PC-3 (cell line): ENCODE results near the gene TAF11. TPM values are rescaled to one million over a fixed set of nuclear protein-coding genes. Genes with fewer than 3 reads are reported as not detected.
A peak's percentile ranks its signal among the peaks of the same experiment; 100 is the strongest.
"Not testable (repeated sequence)": the region's sequence is repeated elsewhere in the genome, so short reads cannot be mapped to it uniquely, and the experiment has no call there.

Source experiments
- ATAC-seq: fragments of 200-7000 bp; cut with Tn5 transposase; 2 replicates; pipeline ENCODE4 v1.9.1; 2020; ENCODE audit warnings: mild to moderate bottlenecking, moderate library complexity
- Bru-seq: library from RNA; stranded (reverse); fragments of 400-500 nt; gene quantifications from one replicate; lab custom pipeline; 2021; lab: Mats Ljungman, UMichigan
- BruChase-seq, 2 experiments: library from RNA; stranded (reverse); fragments of 400-500 nt; gene quantifications; one replicate each; lab custom pipeline; 2021; lab: Mats Ljungman, UMichigan
- BruUV-seq: library from RNA; stranded (reverse); fragments of 400-500 nt; replicated peaks from 2 replicates; lab custom pipeline; 2021; lab: Mats Ljungman, UMichigan
- CTCF ChIA-PET: fragments of 300-600 bp; sonication (Branson Sonifier 250); formaldehyde crosslinking; loops from one replicate; lab custom pipeline; 2022; ENCODE audit warnings: antibody characterized with exemption; lab: Charles Lee
- POLR2A ChIA-PET: fragments of 300-600 bp; sonication (Branson Sonifier 250); formaldehyde crosslinking; loops from one replicate; lab custom pipeline; 2022; ENCODE audit warnings: antibody characterized with exemption; ENCODE audit not compliant: unreplicated experiment; lab: Charles Lee
- DNase-seq: peaks from one replicate; pipeline ENCODE4 v3.0.0-alpha.2; 2015
- H2AFZ ChIP-seq: fragments of 300-600 bp; sonication (generic); 2 replicates; pipeline ENCODE4 v1.6.0; 2016; ENCODE audit warnings: antibody characterized with exemption, low read length
- H3F3A ChIP-seq: fragments of 300-600 bp; sonication (generic); one replicate; pipeline ENCODE4 v1.6.0; 2017; ENCODE audit warnings: antibody characterized with exemption, low read length, control low read depth, mild to moderate bottlenecking; ENCODE audit not compliant: unreplicated experiment
- H3K27ac ChIP-seq: fragments of 300-600 bp; sonication (generic); 2 replicates; pipeline ENCODE4 v1.5.1; 2016; ENCODE audit warnings: mild to moderate bottlenecking, low read length
- H3K27me3 ChIP-seq: fragments of 300-600 bp; sonication (generic); 2 replicates; pipeline ENCODE4 v1.6.1; 2016; ENCODE audit warnings: low read length, mixed read lengths
- H3K36me3 ChIP-seq: fragments of 300-600 bp; sonication (generic); 2 replicates; pipeline ENCODE4 v1.6.1; 2016; ENCODE audit warnings: low read depth, mixed run types, low read length, mixed read lengths
- H3K4me1 ChIP-seq: fragments of 300-600 bp; sonication (generic); 2 replicates; pipeline ENCODE4 v1.5.1; 2016; ENCODE audit warnings: low read length; ENCODE audit not compliant: insufficient read depth
- H3K4me2 ChIP-seq: fragments of 300-600 bp; sonication (generic); 2 replicates; pipeline ENCODE4 v1.6.0; 2016; ENCODE audit warnings: low read length
- H3K4me3 ChIP-seq: fragments of 300-600 bp; sonication (generic); 2 replicates; pipeline ENCODE4 v1.5.1; 2016; ENCODE audit warnings: mild to moderate bottlenecking, low read length, mixed read lengths
- H3K79me2 ChIP-seq: fragments of 300-600 bp; sonication (generic); 2 replicates; pipeline ENCODE4 v1.6.1; 2017; ENCODE audit warnings: low read length, mixed read lengths
- H3K9ac ChIP-seq: fragments of 300-600 bp; sonication (generic); 2 replicates; pipeline ENCODE4 v1.6.0; 2016; ENCODE audit warnings: mild to moderate bottlenecking, low read length
- H3K9me2 ChIP-seq: fragments of 300-600 bp; sonication (generic); replicated peaks from 2 replicates; pipeline ENCODE4 v1.6.1; 2016; ENCODE audit warnings: mixed run types, low read length, mixed read lengths
- H3K9me3 ChIP-seq: fragments of 300-600 bp; sonication (generic); 2 replicates; pipeline ENCODE4 v1.6.1; 2016; ENCODE audit warnings: low read length, mixed read lengths
- H4K20me1 ChIP-seq: fragments of 300-600 bp; sonication (generic); 2 replicates; pipeline ENCODE4 v1.6.1; 2016; ENCODE audit warnings: low read length, mixed read lengths
- EZH2 ChIP-seq: fragments of 300-600 bp; sonication (generic); IDR thresholded peaks from one replicate; pipeline ENCODE4 v1.6.1; 2017; ENCODE audit warnings: antibody characterized with exemption, mild to moderate bottlenecking, low read length; ENCODE audit not compliant: unreplicated experiment
- EZH2phosphoT487 ChIP-seq: fragments of 300-600 bp; sonication (generic); IDR thresholded peaks from 2 replicates; pipeline ENCODE4 v1.6.1; 2018; ENCODE audit warnings: mild to moderate bottlenecking, antibody characterized with exemption, low read length, borderline replicate concordance
- intact Hi-C: fragments of 100-400 bp; cut with micrococcal nuclease; formaldehyde crosslinking; loops from 2 replicates; pipeline ENCODE4 v1.9.0; 2023
- long read RNA-seq: library from polyadenylated mRNA; unstranded; transcript quantifications from one replicate; pipeline ENCODE4 v2.0.0, GENCODE V29; 2021; ENCODE audit not compliant: unreplicated experiment
- total RNA-seq: library from RNA; depleted of rRNA; stranded (reverse); fragments of >200 nt; gene quantifications from 2 replicates; pipeline ENCODE4 v1.2.3, GENCODE V29; 2014; rRNA removed
- TF ChIP-seq, protein P1 (sequence below): fragments of 300-600 bp; sonication (generic); conservative IDR thresholded peaks from 2 replicates; pipeline ENCODE4 v1.5.1; 2017; ENCODE audit warnings: antibody characterized with exemption, low read depth, mild to moderate bottlenecking, low read length

TAF11 gene, protein sequence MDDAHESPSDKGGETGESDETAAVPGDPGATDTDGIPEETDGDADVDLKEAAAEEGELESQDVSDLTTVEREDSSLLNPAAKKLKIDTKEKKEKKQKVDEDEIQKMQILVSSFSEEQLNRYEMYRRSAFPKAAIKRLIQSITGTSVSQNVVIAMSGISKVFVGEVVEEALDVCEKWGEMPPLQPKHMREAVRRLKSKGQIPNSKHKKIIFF
- total RNA-seq (24.1 and 28.9 TPM in 2 replicates), Bru-seq, nascent RNA (percentile 82 among the genes with signal in this experiment), BruChase-seq, experiment 1, labeled RNA remaining after a 6-hour chase (percentile 88 among the genes with signal in this experiment), BruChase-seq, experiment 2, labeled RNA remaining after a 2-hour chase (percentile 92 among the genes with signal in this experiment)
- long read RNA-seq, transcript TAF11-201 (5 exons, 1,580 nt): major isoform, 54 of 77 reads
- long read RNA-seq, partial matches to known transcripts: 16 of 77 reads
- long read RNA-seq, other reads (novel, unspliced or antisense): 4 of 77 reads

GRCh38 chr6:34887753-34888513 lies at the start of gene TAF11:
TAF11 (minus strand) TSS chr6:34888042; CDS start chr6:34887957, 85 bp downstream.
- peak; percentile 79 for ATAC-seq

GRCh38 chr6:34934516-34934915 lies 46.7 kb upstream of the TAF11 start:
- no peaks in the 10 kb centered on the region for H3K9me3 ChIP-seq

More at GRCh38 chr6:34887753-34888513, at the start of gene TAF11:
- Histone ChIP-seq H3K4me2 (peak within 1 kb of the TSS; percentile 90), H3K27ac (peak within 1 kb of the TSS; percentile 48), H4K20me1 (peaks cover 14% of the 10 kb centered on the region; the same call in 1 of the 2 replicates), H3K9ac (peak within 1 kb of the TSS; percentile 85), H3K79me2 (peaks cover 87% of the 10 kb centered on the region), H3K9me2 (no peaks in the 10 kb centered on the region), H3K27me3 (no peaks in the 10 kb centered on the region), H2AFZ (peak within 1 kb of the TSS; percentile 82), H3K9me3 (no peaks in the 10 kb centered on the region), H3K4me1 (peaks cover 12% of the 10 kb centered on the region), H3F3A (no peaks in the 10 kb centered on the region), H3K36me3 (peaks cover 8% of the 10 kb centered on the region; the same call in 1 of the 2 replicates), H3K4me3 (peak within 1 kb of the TSS; percentile 90)
- DNase-seq: peak; percentile 97
- BruUV-seq: TSS peak; percentile 88
- ChIA-PET POLR2A (interaction anchor here (0.6 to 1.1 kb wide), 3 partner anchors 27 to 651 kb away, joined by 3 read pairs; partner anchors contain the start of gene HMGA1), CTCF (interaction anchor here (0.9 kb wide), 1 partner anchor 96 kb away, joined by 4 read pairs; the partner anchor contains the start of gene BLTP3A)
- intact Hi-C loops: loop anchor here (2.0 to 5.0 kb wide), 2 partner anchors 65 to 254 kb away; partner anchors contain the start of gene TCP11
- TF ChIP-seq, protein P1, sequence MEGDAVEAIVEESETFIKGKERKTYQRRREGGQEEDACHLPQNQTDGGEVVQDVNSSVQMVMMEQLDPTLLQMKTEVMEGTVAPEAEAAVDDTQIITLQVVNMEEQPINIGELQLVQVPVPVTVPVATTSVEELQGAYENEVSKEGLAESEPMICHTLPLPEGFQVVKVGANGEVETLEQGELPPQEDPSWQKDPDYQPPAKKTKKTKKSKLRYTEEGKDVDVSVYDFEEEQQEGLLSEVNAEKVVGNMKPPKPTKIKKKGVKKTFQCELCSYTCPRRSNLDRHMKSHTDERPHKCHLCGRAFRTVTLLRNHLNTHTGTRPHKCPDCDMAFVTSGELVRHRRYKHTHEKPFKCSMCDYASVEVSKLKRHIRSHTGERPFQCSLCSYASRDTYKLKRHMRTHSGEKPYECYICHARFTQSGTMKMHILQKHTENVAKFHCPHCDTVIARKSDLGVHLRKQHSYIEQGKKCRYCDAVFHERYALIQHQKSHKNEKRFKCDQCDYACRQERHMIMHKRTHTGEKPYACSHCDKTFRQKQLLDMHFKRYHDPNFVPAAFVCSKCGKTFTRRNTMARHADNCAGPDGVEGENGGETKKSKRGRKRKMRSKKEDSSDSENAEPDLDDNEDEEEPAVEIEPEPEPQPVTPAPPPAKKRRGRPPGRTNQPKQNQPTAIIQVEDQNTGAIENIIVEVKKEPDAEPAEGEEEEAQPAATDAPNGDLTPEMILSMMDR: no peak
- TF ChIP-seq EZH2 (no peak), EZH2phosphoT487 (no peak)

DNA sequence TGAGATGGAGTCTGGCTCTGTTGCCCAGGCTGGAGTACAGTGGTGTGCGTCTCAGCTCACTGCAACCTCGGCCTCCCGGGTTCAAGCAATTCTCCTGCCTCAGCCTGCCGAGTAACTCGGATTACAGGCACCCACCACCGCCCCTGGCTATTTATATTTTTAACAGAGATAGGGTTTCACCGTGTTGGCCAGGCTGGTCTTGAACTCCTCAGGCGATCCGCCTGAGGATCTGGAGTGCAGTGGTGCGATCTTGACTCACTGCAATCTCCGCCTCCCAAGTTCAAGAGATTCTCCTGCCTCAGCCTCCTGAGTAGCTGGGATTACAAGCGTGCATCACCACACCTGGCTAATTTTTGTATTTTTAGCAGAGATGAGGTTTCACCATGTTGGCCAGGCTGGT lies 44.4 kb upstream of the TAF11 start:
- H3K9ac ChIP-seq, ATAC-seq, POLR2A ChIA-PET, H3F3A ChIP-seq, H3K4me1 ChIP-seq, H3K27ac ChIP-seq, H3K9me2 ChIP-seq, H2AFZ ChIP-seq, intact Hi-C loops, CTCF ChIA-PET, H3K79me2 ChIP-seq, BruUV-seq, H3K9me3 ChIP-seq, H3K4me3 ChIP-seq, H3K4me2 ChIP-seq, H3K27me3 ChIP-seq, H4K20me1 ChIP-seq, DNase-seq, H3K36me3 ChIP-seq: not testable (repeated sequence)

More at GRCh38 chr6:34934516-34934915, 46.7 kb upstream of the TAF11 start:
- intact Hi-C loops: no loop called here
- Histone ChIP-seq H3K36me3 (no peaks in the 10 kb centered on the region), H3K27ac (no peak overlapping the region), H2AFZ (no peak overlapping the region), H3K4me3 (no peak overlapping the region), H3K79me2 (peaks cover 3% of the 10 kb centered on the region; the same call in 1 of the 2 replicates), H3K4me2 (no peak overlapping the region), H3K4me1 (no peaks in the 10 kb centered on the region), H3K9ac (no peak overlapping the region), H4K20me1 (no peaks in the 10 kb centered on the region), H3K9me2 (no peaks in the 10 kb centered on the region), H3K27me3 (no peaks in the 10 kb centered on the region), H3F3A (no peaks in the 10 kb centered on the region)
- ChIA-PET CTCF (no interaction called here), POLR2A (no interaction called here)
- no peak for TF ChIP-seq EZH2
- TF ChIP-seq, protein P1: no peak
- no peak for TF ChIP-seq EZH2phosphoT487
- DNase-seq (peak; percentile 33), ATAC-seq (no peak)
- BruUV-seq: no TSS peak
